GM12878 (cell line): Measurements from ENCODE around the gene KIF21A. TPM values are rescaled to one million over a fixed set of nuclear protein-coding genes. Genes with fewer than 3 reads are reported as not detected.

Experiments
- ATAC-seq: fragments of 200-7000 bp; cut with Tn5 transposase; 3 replicates; pipeline ENCODE4 v1.9.1; 2020; ENCODE audit warnings: mild to moderate bottlenecking, moderate library complexity
- BruUV-seq: library from RNA; stranded (reverse); fragments of 400-500 nt; replicated peaks from 2 replicates; lab custom pipeline; 2021; lab: Mats Ljungman, UMichigan
- CTCF ChIA-PET: fragments of 300-600 bp; sonication (Branson Sonifier 250); formaldehyde crosslinking; extraction: SDS; loops from one replicate; lab custom pipeline; 2021; ENCODE audit warnings: inconsistent platforms; lab: Yijun Ruan, JAX
- POLR2A ChIA-PET: fragments of 350-600 bp; formaldehyde crosslinking; extraction: SDS; loops from one replicate; lab custom pipeline; 2021; ENCODE audit warnings: inconsistent platforms; lab: Charles Lee
- RAD21 ChIA-PET: fragments of 300-600 bp; sonication (Branson Sonifier 250); formaldehyde crosslinking; loops from one replicate; lab custom pipeline; 2023; ENCODE audit warnings: antibody characterized with exemption; ENCODE audit not compliant: unreplicated experiment; lab: Charles Lee
- SMC1A ChIA-PET: fragments of 300-600 bp; sonication (Branson Sonifier 250); formaldehyde crosslinking; loops from one replicate; lab custom pipeline; 2023; ENCODE audit not compliant: unreplicated experiment, uncharacterized antibody; lab: Charles Lee
- DNase-seq: peaks from one replicate; pipeline ENCODE4 v3.0.0-alpha.2; 2011; ENCODE audit warnings: low read depth, low spot score
- FAIRE-seq: peaks from 3 replicates; lab custom pipeline; 2011; peaks lifted over from hg19 to GRCh38; lab: Jason Lieb, UNC
- H2AFZ ChIP-seq: 2 replicates; pipeline ENCODE4 v1.6.0; 2011; ENCODE audit warnings: low read depth, low read length, control low read depth; ENCODE audit not compliant: control insufficient read depth
- H3K27ac ChIP-seq: 2 replicates; pipeline ENCODE4 v1.5.1; 2011; ENCODE audit warnings: control low read depth; ENCODE audit not compliant: control insufficient read depth, insufficient read depth
- H3K27me3 ChIP-seq, 2 experiments: replicated peaks in 1 of 2; 2 replicates each; pipeline versions ENCODE4 v1.6.0 to v1.6.1; 2011; ENCODE audit warnings: low read length in 1 of 2; ENCODE audit not compliant: control insufficient read depth in 2 of 2, insufficient read depth in 2 of 2
- H3K36me3 ChIP-seq, 2 experiments: 2 replicates each; pipeline ENCODE4 v1.5.1; 2011; ENCODE audit warnings: low read length in 1 of 2; ENCODE audit not compliant: control insufficient read depth in 2 of 2, insufficient read depth in 2 of 2
- H3K4me1 ChIP-seq: 2 replicates; pipeline ENCODE4 v1.6.1; 2011; ENCODE audit warnings: mild to moderate bottlenecking, low read length, moderate library complexity, mixed read lengths; ENCODE audit not compliant: control insufficient read depth, insufficient read depth
- H3K4me2 ChIP-seq: 2 replicates; pipeline ENCODE4 v1.6.0; 2011; ENCODE audit warnings: control low read depth; ENCODE audit not compliant: control insufficient read depth, insufficient read depth
- H3K4me3 ChIP-seq: fragments of 200-600 bp; sonication (generic); 2 replicates; pipeline ENCODE4 v1.5.1; 2016
- H3K79me2 ChIP-seq: 2 replicates; pipeline ENCODE4 v1.6.0; 2011; ENCODE audit warnings: low read length; ENCODE audit not compliant: control insufficient read depth, insufficient read depth
- H3K9ac ChIP-seq: 2 replicates; pipeline ENCODE4 v1.8.0; 2011; ENCODE audit warnings: low read length, control low read depth, mixed read lengths; ENCODE audit not compliant: control insufficient read depth, insufficient read depth
- H3K9me3 ChIP-seq: replicated peaks from 3 replicates; pipeline ENCODE4 v1.5.1; 2011; ENCODE audit warnings: mild to moderate bottlenecking, low read length; ENCODE audit not compliant: control insufficient read depth, insufficient read depth
- H4K20me1 ChIP-seq: 2 replicates; pipeline ENCODE4 v1.6.0; 2011; ENCODE audit not compliant: control insufficient read depth, insufficient read depth
- EGR1 ChIP-seq, 2 experiments: IDR thresholded peaks; 1 replicate in 1 of 2; 2 replicates in 1 of 2; pipeline ENCODE4 v1.6.1; 2011 to 2012; ENCODE audit warnings: low read depth in 2 of 2, low read length in 2 of 2, borderline replicate concordance in 1 of 2, mild to moderate bottlenecking in 1 of 2, moderate library complexity in 1 of 2
- FOXM1 ChIP-seq: IDR thresholded peaks from 2 replicates; pipeline ENCODE4 v1.6.1; 2012; ENCODE audit warnings: low read depth, mild to moderate bottlenecking, inconsistent platforms, low read length, moderate library complexity
- HDAC6 ChIP-seq: fragments of 200-600 bp; sonication (generic); IDR thresholded peaks from one replicate; pipeline ENCODE4 v1.8.0; 2017; ENCODE audit warnings: antibody characterized with exemption; ENCODE audit not compliant: unreplicated experiment
- IKZF2 ChIP-seq, 2 experiments: fragments of 450-650 bp; IDR thresholded peaks; 2 replicates each; pipeline ENCODE4 v1.6.1; 2017; ENCODE audit warnings: mild to moderate bottlenecking in 2 of 2, moderate library complexity in 2 of 2
- NR2F1 ChIP-seq: fragments of 450-650 bp; conservative IDR thresholded peaks from 2 replicates; pipeline ENCODE4 v1.6.1; 2017; ENCODE audit warnings: mild to moderate bottlenecking
- POU2F2 ChIP-seq: IDR thresholded peaks from 3 replicates; pipeline ENCODE4 v1.6.1; 2011; ENCODE audit warnings: low read depth, mild to moderate bottlenecking, low read length, borderline replicate concordance
- RAD21 ChIP-seq: IDR thresholded peaks from 2 replicates; pipeline ENCODE4 v1.6.1; 2011; ENCODE audit warnings: mild to moderate bottlenecking, low read depth, low read length, moderate library complexity; ENCODE audit not compliant: insufficient read depth
- RB1 ChIP-seq: fragments of 450-650 bp; formaldehyde crosslinking; IDR thresholded peaks from 2 replicates; pipeline ENCODE4 v1.6.1; 2017; ENCODE audit warnings: mild to moderate bottlenecking, borderline replicate concordance
- RUNX3 ChIP-seq: IDR thresholded peaks from 2 replicates; pipeline ENCODE4 v1.6.1; 2012; ENCODE audit warnings: low read length, inconsistent platforms
- SMAD1 ChIP-seq: fragments of 450-650 bp; IDR thresholded peaks from 2 replicates; pipeline ENCODE4 v1.6.1; 2018; ENCODE audit warnings: mild to moderate bottlenecking, low read depth; ENCODE audit not compliant: partially characterized antibody
- SMARCA5 ChIP-seq: fragments of 450-650 bp; IDR thresholded peaks from 2 replicates; pipeline ENCODE4 v1.6.1; 2017; ENCODE audit warnings: mild to moderate bottlenecking
- ZNF274 ChIP-seq: IDR thresholded peaks from one replicate; pipeline ENCODE4 v1.8.0; 2011; ENCODE audit not compliant: insufficient read length, insufficient read depth
- WGBS: methylation state at CpG from one replicate; pipeline ENCODE4 v1.1.6; 2016; ENCODE audit warnings: low lambda C conversion rate; ENCODE audit not compliant: insufficient replicate concordance, insufficient coverage; ENCODE audit errors: missing lambda C conversion rate; 5-methylcytosine and 5-hydroxymethylcytosine counted together
- in situ Hi-C: fragments of 300-500 bp; cut with MboI; formaldehyde crosslinking; loops from 9 replicates; pipeline ENCODE4 v1.14.3; 2018; ENCODE audit warnings: mixed read lengths
- intact Hi-C: fragments of 100-400 bp; cut with micrococcal nuclease; formaldehyde crosslinking; loops from one replicate; pipeline ENCODE4 v1.14.2; 2022; ENCODE audit not compliant: unreplicated experiment
- polyA plus RNA-seq, 11 experiments: library from polyadenylated mRNA; depleted of rRNA in 4 of 11; unstranded in 6 of 11; stranded (reverse) in 5 of 11; fragments of >200 nt; fragmentation: Nextera tagmentation in 4 of 11; fragmentation: Illumina TruSeq in 1 of 11; extraction: Ambion mirVana in 4 of 11; extraction: Trizol in 1 of 11; gene quantifications; 1 replicate in 1 of 11; 2 replicates in 10 of 11; pipeline versions ENCODE4 v1.2.1 to v1.2.3, GENCODE V29; 2011 to 2016; ENCODE audit warnings: inconsistent platforms in 2 of 11, missing spikeins in 2 of 11, low read depth in 1 of 11
- total RNA-seq, 4 experiments: library from RNA; depleted of rRNA in 3 of 4; stranded (reverse); fragments of >200 nt in 3 of 4; fragmentation: Illumina TruSeq in 1 of 4; extraction: Trizol in 1 of 4; gene quantifications; 2 replicates each; pipeline versions ENCODE4 v1.2.1 to v1.2.3, GENCODE V29; 2013 to 2021

Gene KIF21A
- total and polyA plus RNA-seq, 10 of the 15 experiments (the other 5 are each of a cell fraction or from before 2014, with no cell fraction given): 21.3 to 42.1 (median 24.5) TPM

GRCh38 chr12:39383114-39383513, 59.8 kb downstream of the KIF21A start:
- POLR2A ChIA-PET: interaction anchor here (1.4 kb wide), 1 partner anchor 8 kb away, joined by 4 read pairs; no protein-coding TSS in a partner anchor
- Histone ChIP-seq H3K4me2 (no peak overlapping the region), H3K4me3 (no peak overlapping the region), H3K36me3 (no peaks in the 10 kb centered on the region), H3K79me2 (no peaks in the 10 kb centered on the region)
- CTCF ChIA-PET: no interaction called here
- intact Hi-C loops: no loop called here
- no peak for TF ChIP-seq RUNX3
- no peak for TF ChIP-seq SMAD1
- TF ChIP-seq ZNF274: no peak
- no peak for TF ChIP-seq RB1
- TF ChIP-seq RAD21: no peak
- TF ChIP-seq EGR1 (IDR thresholded peaks at IDR 0.05; ENCODE audit: borderline replicate concordance in 1 of 2, low read depth in 2 of 2, low read length in 2 of 2): no peak
- TF ChIP-seq POU2F2: no peak
- no peak for TF ChIP-seq HDAC6
- TF ChIP-seq IKZF2 (IDR thresholded peaks at IDR 0.05): no peak
- TF ChIP-seq FOXM1: no peak
- TF ChIP-seq NR2F1: no peak
- TF ChIP-seq SMARCA5: no peak
- TF ChIP-seq, all 136 proteins: peak for 0
- SMC1A ChIA-PET: interaction anchor here (1.0 to 2.2 kb wide), 2 partner anchors 23 to 33 kb away, joined by 3 to 6 read pairs; no protein-coding TSS in a partner anchor
- DNase-seq: no peak
- RAD21 ChIA-PET: no interaction called here
- in situ Hi-C loops: no loop called here
- no peaks in the 10 kb centered on the region for H3K4me1 ChIP-seq
- no peak for FAIRE-seq
- WGBS: 98% methylated on average over 2 of the region's 2 CpGs
- no peaks in the 10 kb centered on the region for H4K20me1 ChIP-seq
- no peaks in the 10 kb centered on the region for H3K9me3 ChIP-seq
- no TSS peak for BruUV-seq
- H3K9ac ChIP-seq: no peak overlapping the region
- no peak overlapping the region for H3K27ac ChIP-seq
- no peak overlapping the region for H2AFZ ChIP-seq
- no peaks in the 10 kb centered on the region for H3K27me3 ChIP-seq
- ATAC-seq: no peak
